Fibroblast of pulmonary artery (primary cell): ENCODE measurements around the gene PAEP.

Experiments used
- DNase-seq: peaks from one replicate; pipeline ENCODE4 v3.0.0-alpha.2; 2010; ENCODE audit warnings: low read depth
- H3K4me3 ChIP-seq: replicated peaks from 2 replicates; pipeline ENCODE4 v1.5.1; 2011; ENCODE audit warnings: low read depth, mild to moderate bottlenecking, control low read depth, low read length, moderate library complexity
- CTCF ChIP-seq: IDR thresholded peaks from 2 replicates; pipeline ENCODE4 v1.5.1; 2011; ENCODE audit warnings: mild to moderate bottlenecking, control low read depth, low read length, inconsistent platforms; ENCODE audit errors: missing control alignments

The PAEP gene

GRCh38 chr9:135588371-135588770, 26.8 kb downstream of the PAEP start:
- TF ChIP-seq CTCF: no peak
- DNase-seq: no peak
- H3K4me3 ChIP-seq: no peak overlapping the region

GRCh38 chr9:135588886-135589595, 27.5 kb downstream of the PAEP start:
- TF ChIP-seq CTCF: no peak
- DNase-seq: no peak
- no peak overlapping the region for H3K4me3 ChIP-seq

GRCh38 chr9:135589596-135590485, 28.3 kb downstream of the PAEP start:
- H3K4me3 ChIP-seq: no peak overlapping the region
- DNase-seq: no peak
- TF ChIP-seq CTCF: no peak

- TF ChIP-seq CTCF: no peak
- no peak for DNase-seq
- H3K4me3 ChIP-seq: no peak overlapping the region
Measured at GRCh38 chr9:135590486-135591079, 29.0 kb downstream of the PAEP start.

GRCh38 chr9:135591506-135592330, 30.2 kb downstream of the PAEP start:
- DNase-seq: no peak
- no peak for TF ChIP-seq CTCF
- no peak overlapping the region for H3K4me3 ChIP-seq

- H3K4me3 ChIP-seq: no peak overlapping the region
- no peak for DNase-seq
- TF ChIP-seq CTCF: no peak
Measured at GRCh38 chr9:135592331-135592590, 30.7 kb downstream of the PAEP start.
